C4-2B (cell line): ENCODE measurements around the gene SLC5A5.

Experiments used
- CTCF ChIP-seq: fragments of 450-650 bp; conservative IDR thresholded peaks from 2 replicates; pipeline ENCODE4 v1.5.1; 2017; ENCODE audit warnings: mild to moderate bottlenecking
- ZFX ChIP-seq: fragments of 450-650 bp; IDR thresholded peaks from 2 replicates; pipeline ENCODE4 v1.6.1; 2017

- no peak for TF ChIP-seq CTCF
- no peak for TF ChIP-seq ZFX
These were observed 71.0 kb downstream of the SLC5A5 start for GRCh38 chr19:17942582-17943273.
